Right forelimb (tissue), 1 donor: Measurements from ENCODE around the gene SEL1L.
"Not testable (repeated sequence)": the region's sequence is repeated elsewhere in the genome, so short reads cannot be mapped to it uniquely, and the experiment has no call there.

Source experiments
- DNase-seq: peaks from one replicate; pipeline ENCODE4 v3.0.0-alpha.2; 2018

The SEL1L gene

GRCh38 chr14:81523616-81524015, 10.0 kb downstream of the SEL1L start:
- no peak for DNase-seq

DNA sequence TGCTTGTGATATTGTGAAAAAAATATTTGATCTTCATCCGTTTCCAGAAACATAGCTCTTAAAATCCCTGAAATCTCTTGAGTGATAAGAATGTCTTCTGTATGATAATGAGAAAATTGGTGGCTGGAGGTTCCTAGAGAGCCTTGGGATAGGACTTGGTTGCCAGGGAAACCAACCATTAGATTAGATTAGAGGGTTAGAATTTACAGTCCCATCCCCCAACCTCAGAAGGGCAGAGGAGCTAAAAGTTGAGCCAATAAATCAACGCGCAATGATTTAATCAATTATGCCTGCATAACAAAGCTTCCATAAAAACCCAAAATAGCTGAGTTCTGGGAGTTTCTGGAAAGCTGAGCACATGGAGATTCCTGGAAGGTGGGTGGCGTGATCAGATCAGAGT, 10.6 kb downstream of the SEL1L start:
- no peak for DNase-seq

DNA sequence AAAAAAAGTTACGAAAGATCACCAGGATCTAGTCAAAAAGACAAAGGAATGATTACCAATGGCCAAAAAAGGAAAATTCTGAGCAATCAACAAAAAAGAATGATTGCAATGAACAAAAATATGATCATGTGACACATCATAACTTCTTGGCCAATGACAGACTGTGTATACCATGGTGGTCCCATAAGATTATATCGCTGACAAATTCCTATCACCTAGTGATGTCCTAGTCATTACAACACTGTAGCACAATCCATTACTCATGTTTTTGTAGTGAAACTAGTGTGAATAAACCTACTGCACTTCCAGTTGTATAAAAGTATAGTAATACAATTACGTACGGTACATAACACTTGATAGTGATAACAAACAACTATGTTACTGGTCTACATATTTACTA, 12.3 kb downstream of the SEL1L start:
- DNase-seq = no peak

- DNase-seq = no peak
Observed at GRCh38 chr14:81519200-81520011, 14.2 kb downstream of the SEL1L start.

DNA sequence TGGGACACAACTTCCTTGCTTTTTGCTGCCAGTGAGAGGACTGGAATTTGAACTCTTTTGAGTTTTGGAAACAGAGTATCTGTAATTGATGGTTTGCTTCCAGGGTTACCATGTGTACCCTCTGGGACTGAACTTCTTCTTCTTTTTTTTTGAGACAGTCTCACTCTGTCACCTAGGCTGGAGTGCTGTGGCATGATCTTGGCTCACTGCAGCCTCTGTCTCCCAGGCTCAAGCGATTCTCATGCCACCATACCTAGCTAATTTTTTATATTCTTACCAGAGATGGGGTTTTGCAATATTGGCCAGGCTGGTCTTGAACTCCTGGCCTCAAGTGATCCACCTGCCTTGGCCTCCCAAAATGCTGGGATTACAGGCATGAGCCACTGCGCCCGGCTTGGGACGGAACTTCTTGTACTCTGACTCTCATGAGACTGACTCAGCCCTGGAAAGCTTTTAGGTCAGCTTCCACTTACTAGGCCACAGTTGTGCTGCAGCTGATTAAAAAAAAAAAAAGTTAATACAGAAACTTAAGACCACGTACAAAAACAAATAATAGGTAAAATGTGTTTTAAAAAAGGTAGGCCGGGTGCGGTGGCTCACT, 15.8 kb downstream of the SEL1L start:
- no peak for DNase-seq

DNA sequence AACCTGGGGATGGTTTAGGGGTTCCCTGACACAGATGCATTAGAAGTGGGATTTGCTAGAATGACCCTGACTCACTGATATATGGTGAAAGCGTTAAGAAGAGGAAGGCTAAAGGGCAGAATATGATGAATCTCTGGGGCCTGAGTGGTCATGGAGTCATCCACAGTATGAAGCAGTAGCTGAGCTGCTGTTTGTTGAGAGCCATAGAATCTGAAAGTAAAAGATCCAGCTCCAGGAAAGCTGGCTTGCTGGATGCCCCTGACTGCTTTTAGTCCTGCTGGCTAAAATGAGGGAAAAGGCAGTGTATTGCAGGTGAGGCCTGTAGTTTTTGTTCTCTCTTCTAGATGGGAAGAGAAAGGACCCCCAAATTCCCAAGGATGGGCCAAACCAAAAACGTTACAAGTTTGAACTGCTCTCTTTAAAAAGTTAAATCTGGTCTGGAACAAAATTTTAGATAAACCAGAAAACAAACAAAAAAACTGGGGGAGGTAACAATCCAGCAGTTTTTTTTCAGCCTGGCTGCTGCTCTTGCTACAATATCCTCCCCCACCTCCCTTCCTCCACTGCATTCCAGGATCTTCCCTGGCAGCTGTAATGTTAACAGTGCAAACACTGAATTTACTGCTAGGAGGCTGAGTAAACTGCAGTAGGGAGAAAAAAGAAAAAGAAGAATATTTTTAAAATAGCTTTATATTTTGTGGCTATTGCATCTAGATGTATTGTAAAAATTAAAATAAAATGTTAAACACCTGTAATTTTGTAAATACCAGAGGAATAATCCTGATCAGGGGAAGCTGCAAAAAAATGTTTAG, 16.5 kb downstream of the SEL1L start:
- no peak for DNase-seq

DNA sequence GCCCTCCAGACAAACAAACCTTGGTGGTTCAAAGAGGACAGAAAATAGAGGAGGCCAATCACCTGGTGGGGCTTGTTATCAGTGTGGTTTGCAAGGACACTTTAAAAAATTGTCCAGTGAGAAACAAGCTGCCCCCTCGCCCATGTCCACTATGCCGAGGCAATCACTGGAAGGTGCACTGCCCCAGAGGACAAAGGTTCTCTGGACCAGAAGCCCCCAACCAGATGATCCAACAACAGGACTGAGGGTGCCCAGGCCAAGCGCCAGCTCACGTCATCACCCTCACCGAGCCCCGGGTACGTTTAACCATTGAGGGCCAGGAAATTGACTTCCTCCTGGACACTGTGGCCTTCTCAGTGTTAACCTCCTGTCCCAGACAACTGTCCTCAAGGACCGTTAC, 17.7 kb downstream of the SEL1L start:
- DNase-seq = not testable (repeated sequence)

- not testable (repeated sequence) for DNase-seq
Observed at GRCh38 chr14:81512826-81513225, 20.8 kb downstream of the SEL1L start.

DNA sequence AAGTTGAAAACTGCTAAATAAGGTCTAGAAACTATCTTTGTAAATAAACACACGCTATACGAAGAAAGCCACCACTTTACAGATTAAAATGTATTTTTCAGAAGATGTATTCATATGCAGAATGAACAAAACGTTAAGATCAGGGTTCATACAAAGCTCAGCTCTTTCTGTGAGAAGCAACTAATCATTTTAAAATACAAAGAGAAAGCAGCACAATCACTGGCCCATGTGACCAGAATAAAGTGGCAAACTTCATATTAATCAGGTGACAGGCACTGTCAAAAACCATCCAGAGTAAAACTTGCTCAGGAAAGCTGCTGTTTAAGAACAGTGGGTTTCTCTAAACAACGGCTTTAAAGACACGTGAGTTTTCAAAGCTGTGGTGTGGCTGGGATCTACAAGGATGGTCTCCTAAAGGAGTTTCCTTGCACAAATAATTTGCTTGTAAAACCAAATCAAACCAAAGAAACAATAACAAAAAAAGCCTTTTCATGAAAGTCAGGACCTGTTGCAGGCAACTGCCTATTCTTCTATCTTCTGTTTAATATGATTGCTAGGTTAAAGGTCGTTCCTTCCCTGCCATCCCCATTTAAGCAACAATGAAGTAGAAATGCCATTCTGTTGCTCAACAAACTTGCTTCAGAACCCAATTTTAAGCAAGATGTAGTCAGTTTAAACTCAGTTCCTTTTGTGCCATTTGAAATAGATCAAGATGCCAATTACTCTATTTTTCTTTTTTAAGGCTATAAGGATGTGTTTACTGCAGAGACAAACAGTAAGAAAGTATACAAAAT, 22.3 kb downstream of the SEL1L start:
- no peak for DNase-seq

GRCh38 chr14:81509838-81510452, 23.7 kb downstream of the SEL1L start:
- no peak for DNase-seq

DNA sequence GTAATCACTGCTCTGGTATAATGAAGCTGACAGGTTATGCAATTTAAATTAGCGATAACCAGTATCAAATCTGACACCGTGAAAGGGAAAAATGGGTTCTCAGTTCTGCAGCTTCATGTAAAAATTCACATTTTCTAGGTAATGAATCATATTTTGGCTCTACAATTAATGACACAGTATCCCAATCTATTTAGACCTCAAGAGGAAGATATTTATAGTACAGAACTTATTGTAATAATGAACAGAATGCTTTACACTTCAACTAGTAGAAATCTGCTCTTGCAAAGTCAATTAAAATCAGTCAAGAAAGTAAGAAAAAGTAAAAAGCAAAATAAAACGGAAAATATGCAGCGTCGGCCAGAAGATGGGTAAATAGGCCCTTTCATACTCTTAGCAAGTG, 24.3 kb downstream of the SEL1L start:
- DNase-seq = no peak

DNA sequence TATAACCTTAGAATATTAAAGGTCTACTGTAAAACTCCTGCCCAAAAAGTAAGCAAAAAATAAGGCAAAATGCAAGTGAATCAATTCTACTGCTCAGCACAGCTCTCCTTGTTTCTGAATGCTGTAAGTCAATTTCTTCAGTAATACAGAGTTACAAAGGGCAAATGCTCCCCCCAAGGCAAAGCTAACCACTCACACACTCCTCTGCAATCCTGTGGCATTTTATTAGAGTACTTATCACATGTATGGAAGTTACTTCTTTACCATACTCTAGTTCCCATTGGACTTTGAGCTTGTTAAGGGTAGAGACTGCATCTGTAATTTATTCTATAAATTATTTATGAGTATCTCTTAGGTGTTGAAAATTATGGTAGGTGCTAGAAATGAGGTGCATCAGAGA, 27.2 kb downstream of the SEL1L start:
- DNase-seq = no peak

DNA sequence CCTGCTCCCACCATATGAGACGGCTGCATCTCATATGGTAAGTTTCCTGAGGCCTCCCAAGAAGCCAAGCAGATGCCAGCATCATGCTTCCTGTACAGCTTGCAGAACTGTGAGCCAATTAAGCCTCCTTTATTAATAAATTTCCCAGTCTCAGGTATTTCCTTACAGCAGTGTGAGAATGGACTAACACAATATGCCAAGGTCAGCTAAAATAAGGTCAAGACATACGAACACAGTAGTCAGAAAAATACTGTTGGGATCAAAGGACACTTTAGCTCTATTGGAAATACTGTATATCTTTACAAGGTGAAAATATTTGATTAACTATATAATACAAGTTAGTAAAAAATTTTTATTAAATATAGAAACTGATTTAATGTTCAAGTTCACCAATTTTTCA, 28.8 kb downstream of the SEL1L start:
- no peak for DNase-seq

GRCh38 chr14:81485781-81486180, 47.9 kb downstream of the SEL1L start:
- DNase-seq = no peak

DNA sequence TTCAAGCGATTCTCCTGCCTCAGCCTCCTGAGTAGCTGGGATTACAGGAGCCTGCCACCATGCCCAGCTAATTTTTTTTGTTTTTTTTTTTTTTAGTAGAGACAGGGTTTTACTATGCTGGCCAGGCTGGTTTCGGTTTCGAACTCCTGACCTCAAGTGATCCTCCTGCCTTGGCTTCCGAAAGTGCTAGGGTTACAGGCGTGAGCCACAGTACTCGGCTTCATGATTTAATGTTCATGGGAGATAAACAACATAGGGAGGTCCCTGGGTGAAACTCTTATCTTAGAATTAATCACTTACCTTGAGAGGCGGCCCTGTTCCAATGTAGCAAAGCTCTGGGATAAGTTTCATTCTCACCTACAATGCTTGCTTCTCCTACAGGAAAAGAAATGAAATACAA, 48.3 kb downstream of the SEL1L start:
- no peak for DNase-seq

- no peak for DNase-seq
Observed at GRCh38 chr14:81484120-81484519, 49.5 kb downstream of the SEL1L start.

DNA sequence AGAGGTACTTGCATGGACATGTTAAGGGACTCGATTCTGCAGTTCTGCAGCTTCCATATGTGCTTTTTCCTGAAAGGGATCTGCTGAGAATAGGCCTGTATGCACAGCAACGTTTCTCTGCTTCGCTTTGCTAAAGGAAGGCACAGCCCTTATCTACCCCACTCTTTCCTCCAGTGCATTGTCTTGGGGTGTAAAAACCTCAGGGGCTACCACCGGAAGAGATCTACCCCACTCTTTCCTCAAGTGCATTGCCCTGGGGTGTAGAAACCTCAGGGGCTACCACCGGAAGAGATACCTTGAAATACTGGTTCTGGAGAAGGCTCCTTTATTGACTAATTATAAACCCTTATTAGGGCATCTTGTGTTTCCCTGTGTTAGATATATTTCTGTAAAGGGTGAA, 52.9 kb downstream of the SEL1L start:
- DNase-seq = no peak

- no peak for DNase-seq
Observed at GRCh38 chr14:81478446-81478845, 55.2 kb downstream of the SEL1L start.

GRCh38 chr14:81476816-81477215, 56.8 kb downstream of the SEL1L start:
- no peak for DNase-seq

GRCh38 chr14:81474685-81475324, 58.8 kb downstream of the SEL1L start:
- DNase-seq = no peak

GRCh38 chr14:81474148-81474492, 59.5 kb downstream of the SEL1L start:
- DNase-seq = no peak
